HG02759 (cell line): ENCODE data around the gene GPR155.

Experiments
- ATAC-seq: cut with Tn5 transposase; IDR thresholded peaks from one replicate; pipeline ENCODE4 v1.9.1; 2021; ENCODE audit warnings: mild to moderate bottlenecking, moderate library complexity; ENCODE audit not compliant: unreplicated experiment

GPR155 gene

GRCh38 chr2:174486563-174487107 lies at the start of gene GPR155:
Gene GPR155, minus strand, starts transcription at chr2:174487029. Its CDS starts 5,073 bp downstream, at chr2:174481956.
- peak; percentile 38 for ATAC-seq

- no peak for ATAC-seq
These were observed 49.2 kb upstream of the GPR155 start for GRCh38 chr2:174535757-174536703.

- ATAC-seq = no peak
These were observed 48.3 kb upstream of the GPR155 start for GRCh38 chr2:174535083-174535482.

DNA sequence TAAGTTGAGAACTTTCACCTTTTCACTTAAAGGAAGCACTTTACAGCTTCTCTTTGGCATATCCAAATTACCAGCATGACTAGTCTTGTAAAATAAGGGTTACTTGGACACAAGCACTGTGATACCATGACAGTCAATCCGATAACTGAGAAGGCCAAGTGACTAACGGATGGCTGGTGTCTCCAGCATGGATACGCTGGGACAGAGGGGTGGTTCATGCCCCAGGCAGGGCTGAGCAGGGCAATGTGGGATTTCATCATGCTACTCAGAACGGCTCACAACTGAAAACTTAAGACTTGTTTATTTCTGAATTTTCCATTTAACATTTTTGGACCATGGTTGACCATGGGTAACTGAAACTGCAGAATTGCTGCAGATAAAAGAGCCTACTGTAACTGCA lies 43.1 kb upstream of the GPR155 start:
- ATAC-seq = no peak

DNA sequence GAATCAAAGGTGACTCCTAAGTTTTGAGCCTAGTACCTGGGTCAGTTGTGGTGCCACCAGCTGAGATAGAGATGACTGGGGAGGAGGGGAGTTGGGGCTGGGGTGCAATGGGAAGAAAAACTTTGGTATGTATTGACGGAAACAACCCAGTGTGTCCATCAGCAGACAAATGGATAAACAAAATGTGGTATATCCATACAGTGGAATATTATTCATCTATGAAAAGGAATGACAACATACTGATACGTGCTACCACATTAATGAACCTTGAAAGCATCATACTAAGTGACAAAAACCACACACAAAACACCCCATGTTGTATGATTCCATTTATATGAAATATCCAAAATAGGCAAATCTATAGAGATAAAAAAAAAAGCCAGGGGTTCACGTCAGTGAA lies 41.1 kb upstream of the GPR155 start:
- no peak for ATAC-seq

- ATAC-seq = no peak
These were observed 40.4 kb upstream of the GPR155 start for GRCh38 chr2:174527101-174527721.

- ATAC-seq = no peak
These were observed 37.7 kb upstream of the GPR155 start for GRCh38 chr2:174524527-174524926.

DNA sequence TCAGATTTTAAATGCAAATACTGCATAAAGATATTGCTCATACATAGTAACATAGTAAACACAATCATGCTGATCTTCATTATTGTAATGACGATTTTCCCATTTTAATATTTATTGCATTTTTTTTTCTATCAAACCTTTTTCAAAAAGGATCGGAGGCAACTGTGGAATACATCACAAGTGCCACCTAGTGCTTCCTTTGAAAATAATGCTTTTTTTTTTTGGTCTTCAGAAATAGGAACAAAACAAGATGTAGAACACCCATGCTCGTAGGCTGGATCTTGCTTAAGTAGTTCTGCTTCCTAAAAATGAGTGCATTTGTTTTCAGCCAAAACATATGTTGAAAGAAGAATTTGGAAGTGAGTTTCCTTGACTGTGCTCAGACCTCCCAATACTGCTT lies 35.7 kb upstream of the GPR155 start:
- ATAC-seq = no peak

- no peak for ATAC-seq
These were observed 31.6 kb upstream of the GPR155 start for GRCh38 chr2:174518395-174518794.

- ATAC-seq = no peak
These were observed 29.9 kb upstream of the GPR155 start for GRCh38 chr2:174516501-174517378.

- no peak for ATAC-seq
These were observed 25.5 kb upstream of the GPR155 start for GRCh38 chr2:174512345-174512744.

DNA sequence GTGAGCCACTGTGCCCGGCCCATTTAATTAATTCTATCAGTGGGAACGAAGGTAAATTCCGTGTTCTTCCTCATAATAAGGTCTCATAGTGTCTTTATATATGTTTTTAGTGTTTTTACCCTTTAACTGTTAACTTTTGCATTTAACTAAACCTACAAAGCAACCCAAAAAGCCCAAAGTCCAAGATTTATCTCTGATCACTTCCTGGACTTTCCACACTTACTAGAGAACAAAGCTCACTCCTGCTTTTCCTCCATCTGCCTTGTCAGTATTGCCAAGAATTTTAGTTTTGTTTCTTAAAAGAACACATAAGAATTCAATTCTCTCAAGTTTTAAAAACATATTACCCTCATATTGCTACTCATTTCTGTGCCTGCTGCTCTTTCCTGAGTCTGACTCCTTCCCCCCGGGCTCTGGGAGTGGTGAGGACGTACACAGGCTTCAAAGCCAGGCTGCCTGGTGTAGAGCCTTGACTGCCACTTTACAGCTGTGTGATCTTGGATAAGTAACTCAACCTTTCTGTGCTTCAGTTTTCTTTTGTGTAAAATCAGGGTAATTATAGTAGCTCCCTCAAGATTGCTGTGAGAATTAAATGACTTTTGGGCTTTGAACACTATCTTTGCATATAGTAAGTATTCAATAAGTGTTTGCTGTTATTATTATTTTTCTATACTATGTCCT lies 24.9 kb upstream of the GPR155 start:
- no peak for ATAC-seq

DNA sequence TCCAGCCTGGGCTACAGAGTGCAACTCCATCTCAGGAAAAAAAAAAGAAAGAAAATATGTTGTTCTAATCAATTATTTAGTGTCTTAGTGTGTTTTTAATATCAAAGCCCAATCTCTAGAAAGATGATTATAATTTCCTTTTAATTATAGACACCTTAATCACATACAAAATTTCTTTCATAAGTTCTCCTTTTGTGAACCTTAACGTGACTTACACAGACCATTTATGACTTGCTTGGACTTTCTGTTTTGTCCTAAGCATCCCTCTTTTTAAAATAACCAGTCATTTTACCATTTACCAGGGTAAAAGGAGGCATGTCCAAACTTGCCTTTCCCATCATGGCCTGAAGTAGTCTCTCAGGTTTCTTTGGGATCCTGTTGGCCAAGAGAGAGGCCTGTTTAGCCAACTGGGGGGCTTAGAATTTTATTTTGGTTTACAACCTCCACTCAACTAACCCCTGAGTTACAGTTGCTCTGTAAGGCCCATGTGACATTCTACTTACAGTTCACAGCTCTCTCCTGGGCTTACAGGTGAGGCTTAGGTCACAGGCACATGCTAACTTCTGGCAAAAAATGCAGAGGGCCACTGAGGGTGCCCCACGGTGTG lies 23.9 kb upstream of the GPR155 start:
- ATAC-seq = no peak

GRCh38 chr2:174503161-174503809 lies 16.5 kb upstream of the GPR155 start:
- no peak for ATAC-seq

GRCh38 chr2:174499371-174499770 lies 12.5 kb upstream of the GPR155 start:
- ATAC-seq = no peak

DNA sequence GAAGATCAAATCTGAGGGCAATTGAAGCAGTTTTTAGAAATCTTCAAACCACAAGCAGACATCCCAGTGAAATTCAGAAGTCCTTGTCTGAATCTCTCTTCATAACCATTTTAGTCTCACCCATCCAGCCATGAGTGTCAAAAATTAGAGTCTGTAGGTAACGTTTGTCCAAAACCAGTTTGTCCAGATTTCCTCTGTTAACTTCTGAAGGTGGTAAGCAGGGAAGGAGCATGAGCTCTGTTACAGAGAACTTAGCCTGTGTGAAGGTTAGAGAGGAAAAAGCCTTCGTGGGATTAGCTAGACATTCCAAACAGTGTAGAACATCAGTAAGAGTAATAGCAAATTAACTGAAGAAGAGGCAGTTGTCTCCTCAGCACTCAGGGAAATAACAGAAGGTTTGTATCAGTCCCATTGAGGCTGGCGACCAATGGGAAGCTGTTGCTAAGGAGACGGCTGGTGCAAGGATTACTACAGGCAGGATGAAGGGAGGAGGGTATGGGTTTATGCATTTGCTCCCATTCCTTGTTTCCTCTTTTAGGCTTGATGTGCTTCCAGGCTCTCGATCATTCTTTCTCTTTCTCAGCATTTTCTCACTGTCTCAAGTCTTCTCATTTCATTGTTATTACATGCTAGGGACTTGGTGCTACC lies 8.7 kb upstream of the GPR155 start:
- ATAC-seq = no peak

- ATAC-seq = peak; percentile 27
These were observed 6.9 kb upstream of the GPR155 start for GRCh38 chr2:174493549-174494331.

- peak; percentile 96 for ATAC-seq
These were observed 6.2 kb upstream of the GPR155 start for GRCh38 chr2:174492963-174493431.
